ENCODE results near the gene MNAT1.

DNA sequence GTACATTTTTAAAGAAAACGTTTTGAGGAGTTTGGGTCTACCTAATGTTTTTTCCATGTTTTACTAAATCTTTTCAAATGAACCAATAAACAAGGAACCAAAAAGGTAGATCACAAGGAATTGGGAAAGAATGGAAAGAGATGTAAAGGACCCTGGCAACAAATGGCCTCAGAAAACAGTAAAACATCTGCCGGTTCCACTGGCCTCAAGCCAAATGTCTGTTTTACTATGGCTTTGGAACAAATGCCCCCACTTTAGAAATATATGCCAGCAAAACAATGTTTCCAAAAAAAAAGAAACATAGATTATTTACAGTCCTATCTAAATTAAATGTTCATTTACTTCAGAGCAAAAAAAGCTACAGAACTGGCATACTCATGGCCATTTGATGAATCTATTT is 243.3 kb downstream of the MNAT1 start:
- no peak for TF ChIP-seq POLR2A (IDR thresholded peaks at IDR 0.05; ENCODE audit: low read length)
- no peak for TF ChIP-seq GATA1 (IDR thresholded peaks at IDR 0.05; ENCODE audit: low read depth, low read length)
